Caco-2 (cell line): ENCODE results near the gene PRRX1. TPM values are rescaled to one million over a fixed set of nuclear protein-coding genes. Genes with fewer than 3 reads are reported as not detected.

ENCODE experiments used
- BruUV-seq: library from RNA; stranded (reverse); fragments of 400-500 nt; replicated peaks from 2 replicates; lab custom pipeline; 2021; lab: Mats Ljungman, UMichigan
- CTCF ChIA-PET: fragments of 300-600 bp; sonication (Branson Sonifier 250); formaldehyde crosslinking; loops from one replicate; lab custom pipeline; 2022; ENCODE audit warnings: antibody characterized with exemption; lab: Charles Lee
- POLR2A ChIA-PET: fragments of 300-600 bp; sonication (Branson Sonifier 250); formaldehyde crosslinking; loops from one replicate; lab custom pipeline; 2022; ENCODE audit warnings: antibody characterized with exemption; lab: Charles Lee
- DNase-seq, 2 experiments: peaks; one replicate each; pipeline versions ENCODE4 v3.0.0 to v3.0.0-alpha.2; 2020 to 2022
- H3K27me3 ChIP-seq: replicated peaks from 2 replicates; pipeline ENCODE4 v1.6.0; 2011; ENCODE audit warnings: low read length; ENCODE audit not compliant: control insufficient read depth, insufficient read depth
- H3K36me3 ChIP-seq: 2 replicates; pipeline ENCODE4 v1.5.1; 2011; ENCODE audit warnings: low read length; ENCODE audit not compliant: control insufficient read depth, insufficient read depth
- H3K4me1 ChIP-seq: fragments of 250-450 bp; sonication (Bioruptor Pico); 2 replicates; pipeline ENCODE4 v1.5.1; 2020; ENCODE audit warnings: mild to moderate bottlenecking
- H3K4me3 ChIP-seq: 2 replicates; pipeline ENCODE4 v1.5.1; 2011; ENCODE audit warnings: low read depth, mild to moderate bottlenecking, control low read depth, low read length
- H3K9me3 ChIP-seq: fragments of 250-450 bp; sonication (Bioruptor Pico); 2 replicates; pipeline ENCODE4 v1.5.1; 2020; ENCODE audit warnings: mild to moderate bottlenecking, moderate library complexity
- H3K27ac Mint-ChIP-seq: one replicate; pipeline ENCODE4 v1.8.0; 2022; ENCODE audit warnings: mixed read lengths; ENCODE audit not compliant: unreplicated experiment
- H3K27me3 Mint-ChIP-seq: one replicate; pipeline ENCODE4 v1.8.0; 2022; ENCODE audit warnings: mixed read lengths; ENCODE audit not compliant: insufficient read depth, unreplicated experiment
- H3K36me3 Mint-ChIP-seq: one replicate; pipeline ENCODE4 v1.8.0; 2022; ENCODE audit warnings: mild to moderate bottlenecking, mixed read lengths; ENCODE audit not compliant: insufficient read depth, unreplicated experiment
- H3K4me1 Mint-ChIP-seq: one replicate; pipeline ENCODE4 v1.8.0; 2022; ENCODE audit warnings: low read depth, mixed read lengths; ENCODE audit not compliant: unreplicated experiment
- H3K4me3 Mint-ChIP-seq: one replicate; pipeline ENCODE4 v1.8.0; 2022; ENCODE audit warnings: mild to moderate bottlenecking, moderate library complexity, mixed read lengths; ENCODE audit not compliant: unreplicated experiment
- H3K9me3 Mint-ChIP-seq: one replicate; pipeline ENCODE4 v1.8.0; 2022; ENCODE audit warnings: mixed read lengths; ENCODE audit not compliant: unreplicated experiment
- CTCF ChIP-seq, 2 experiments: fragments of 200-600 bp in 1 of 2; IDR thresholded peaks; 1 replicate in 1 of 2; 2 replicates in 1 of 2; pipeline versions ENCODE4 v1.5.1 to v1.8.0; 2011 to 2022; ENCODE audit warnings: antibody characterized with exemption in 1 of 2, control low read depth in 1 of 2, inconsistent platforms in 1 of 2, low read depth in 1 of 2, low read length in 1 of 2, mild to moderate bottlenecking in 1 of 2, moderate library complexity in 1 of 2; ENCODE audit not compliant: insufficient read depth in 1 of 2, severe bottlenecking in 1 of 2, unreplicated experiment in 1 of 2
- intact Hi-C: fragments of 100-400 bp; cut with micrococcal nuclease; formaldehyde crosslinking; loops from one replicate; pipeline ENCODE4 v1.10.0; 2022; ENCODE audit not compliant: unreplicated experiment
- total RNA-seq: library from RNA; stranded (reverse); gene quantifications from 2 replicates; pipeline ENCODE4 v1.2.3, GENCODE V29; 2022

Gene PRRX1
- total RNA-seq, 1 experiment from 2014 or later = not detected

- BruUV-seq = no TSS peak
- DNase-seq = no peak
- intact Hi-C loops = no loop called here
- no peaks in the 10 kb centered on the region for H3K36me3 ChIP-seq
- H3K27me3 Mint-ChIP-seq = peaks cover 3% of the 10 kb centered on the region
- H3K36me3 Mint-ChIP-seq = no peaks in the 10 kb centered on the region
- no peak overlapping the region for H3K27ac Mint-ChIP-seq
- TF ChIP-seq CTCF (IDR thresholded peaks at IDR 0.05; ENCODE audit: insufficient read depth in 1 of 2, low read depth in 1 of 2, low read length in 1 of 2, severe bottlenecking in 1 of 2, unreplicated experiment in 1 of 2) = no peak
- no peaks in the 10 kb centered on the region for H3K4me1 ChIP-seq
- no peaks in the 10 kb centered on the region for H3K27me3 ChIP-seq
- H3K9me3 ChIP-seq = no peaks in the 10 kb centered on the region
- POLR2A ChIA-PET = no interaction called here
- no peaks in the 10 kb centered on the region for H3K9me3 Mint-ChIP-seq
- no peak overlapping the region for H3K4me3 Mint-ChIP-seq
- CTCF ChIA-PET = no interaction called here
- H3K4me1 Mint-ChIP-seq = no peaks in the 10 kb centered on the region
- no peak overlapping the region for H3K4me3 ChIP-seq
Measured at GRCh38 chr1:170705981-170706380, 42.0 kb downstream of the PRRX1 start.

DNA sequence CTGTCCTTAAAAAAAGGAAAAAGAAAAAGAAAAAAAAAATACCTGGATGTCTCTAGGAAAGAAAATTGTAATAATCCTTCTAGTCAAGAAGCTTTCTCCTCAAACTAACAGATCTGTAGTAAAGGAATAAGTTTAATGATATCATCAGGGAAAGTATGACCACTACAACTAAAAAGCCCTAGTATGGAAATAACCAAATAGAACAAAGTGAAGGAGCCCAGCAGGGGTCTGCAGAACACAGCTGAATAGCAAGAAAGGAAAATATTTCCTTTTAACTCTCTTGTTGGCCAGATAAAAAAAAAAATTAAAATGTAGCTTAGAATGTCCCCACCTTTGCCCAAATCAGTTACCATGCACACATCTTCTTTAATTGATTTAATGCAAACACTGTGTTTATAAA, 43.2 kb downstream of the PRRX1 start:
- Mint-ChIP-seq H3K4me3 (no peak overlapping the region), H3K4me1 (no peaks in the 10 kb centered on the region), H3K9me3 (no peaks in the 10 kb centered on the region), H3K36me3 (no peaks in the 10 kb centered on the region), H3K27ac (no peak overlapping the region), H3K27me3 (no peaks in the 10 kb centered on the region)
- Histone ChIP-seq H3K36me3 (no peaks in the 10 kb centered on the region), H3K9me3 (no peaks in the 10 kb centered on the region), H3K4me1 (no peaks in the 10 kb centered on the region), H3K27me3 (no peaks in the 10 kb centered on the region), H3K4me3 (no peak overlapping the region)
- POLR2A ChIA-PET = no interaction called here
- BruUV-seq = no TSS peak
- intact Hi-C loops = no loop called here
- TF ChIP-seq CTCF (IDR thresholded peaks at IDR 0.05; ENCODE audit: insufficient read depth in 1 of 2, low read depth in 1 of 2, low read length in 1 of 2, severe bottlenecking in 1 of 2, unreplicated experiment in 1 of 2) = no peak
- CTCF ChIA-PET = no interaction called here
- no peak for DNase-seq

DNA sequence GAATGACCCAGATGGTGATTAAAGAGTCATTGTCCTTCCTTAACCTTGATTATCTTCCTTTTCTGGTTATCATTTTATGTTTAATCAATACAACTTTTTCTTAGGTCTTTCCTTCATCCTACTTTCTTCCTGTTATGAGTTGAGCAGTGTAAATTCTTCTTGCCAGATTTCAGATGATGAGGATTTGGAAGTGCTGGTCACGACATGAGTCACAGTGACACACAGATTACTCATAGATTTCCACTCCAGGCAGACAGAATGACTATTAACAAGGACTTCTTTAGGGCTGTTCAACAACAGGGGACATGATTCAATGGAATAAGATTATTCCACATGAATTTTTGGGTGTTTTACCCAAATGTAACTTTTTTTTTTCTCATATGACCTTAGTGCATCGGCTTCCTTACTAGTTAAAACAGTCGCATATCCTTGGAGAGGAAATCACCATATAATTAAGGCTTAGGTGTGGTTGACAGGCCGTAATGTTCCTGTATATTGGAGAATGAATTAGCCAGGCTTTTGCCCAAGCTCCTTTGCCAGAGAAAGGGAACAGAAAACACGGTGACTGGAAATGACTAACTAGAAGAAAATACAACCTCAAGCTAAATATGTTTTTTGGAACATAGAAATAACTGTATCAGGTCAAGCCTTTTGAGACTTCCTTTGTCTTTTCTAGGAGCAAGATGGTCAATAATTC, 44.2 kb downstream of the PRRX1 start:
- no peaks in the 10 kb centered on the region for H3K4me1 ChIP-seq
- no peaks in the 10 kb centered on the region for H3K9me3 ChIP-seq
- no peaks in the 10 kb centered on the region for H3K9me3 Mint-ChIP-seq
- no peak overlapping the region for H3K4me3 ChIP-seq
- DNase-seq = no peak
- CTCF ChIA-PET = no interaction called here
- no peaks in the 10 kb centered on the region for H3K4me1 Mint-ChIP-seq
- POLR2A ChIA-PET = no interaction called here
- no peaks in the 10 kb centered on the region for H3K27me3 ChIP-seq
- intact Hi-C loops = no loop called here
- no peak overlapping the region for H3K4me3 Mint-ChIP-seq
- H3K36me3 ChIP-seq = no peaks in the 10 kb centered on the region
- H3K27me3 Mint-ChIP-seq = no peaks in the 10 kb centered on the region
- H3K36me3 Mint-ChIP-seq = no peaks in the 10 kb centered on the region
- H3K27ac Mint-ChIP-seq = no peak overlapping the region
- no TSS peak for BruUV-seq
- TF ChIP-seq CTCF (IDR thresholded peaks at IDR 0.05; ENCODE audit: insufficient read depth in 1 of 2, low read depth in 1 of 2, low read length in 1 of 2, severe bottlenecking in 1 of 2, unreplicated experiment in 1 of 2) = no peak
